Ascending aorta (tissue), 2 donors: ENCODE data around the gene BST2. TPM values are rescaled to one million over a fixed set of nuclear protein-coding genes. Genes with fewer than 3 reads are reported as not detected.

ENCODE experiments used
- DNase-seq, 2 donors: peaks; one replicate each; pipeline ENCODE4 v3.0.0-alpha.2; 2019; ENCODE audit warnings: low spot score in 2 of 2
- H3K27ac ChIP-seq, 2 donors: fragments of 200-600 bp; sonication (generic); one replicate each; pipeline ENCODE4 v1.5.1; 2016 to 2017; ENCODE audit warnings: mild to moderate bottlenecking in 1 of 2
- H3K27me3 ChIP-seq: fragments of 200-600 bp; sonication (generic); one replicate; pipeline ENCODE4 v1.5.1; 2017
- H3K36me3 ChIP-seq, 2 donors: fragments of 200-600 bp; sonication (generic); one replicate each; pipeline ENCODE4 v1.5.1; 2016
- H3K4me1 ChIP-seq, 2 donors: fragments of 200-600 bp; sonication (generic); one replicate each; pipeline ENCODE4 v1.5.1; 2016 to 2017; ENCODE audit warnings: mild to moderate bottlenecking in 1 of 2
- H3K4me3 ChIP-seq, 2 donors: fragments of 200-600 bp; sonication (generic); one replicate each; pipeline ENCODE4 v1.5.1; 2016 to 2017; ENCODE audit warnings: mild to moderate bottlenecking in 1 of 2
- H3K9me3 ChIP-seq, 2 donors: fragments of 200-600 bp; sonication (generic); one replicate each; pipeline ENCODE4 v1.5.1; 2016
- intact Hi-C: fragments of 100-400 bp; cut with DNase I; formaldehyde crosslinking; loops from one replicate; pipeline ENCODE4 v1.15.1; 2023
- total RNA-seq: library from RNA; depleted of rRNA; stranded (reverse); fragments of >200 nt; gene quantifications from one replicate; pipeline ENCODE4 v1.1.0, GENCODE V29; 2016
- TF ChIP-seq, protein P1 (sequence below), 3 experiments: fragments of 200-600 bp in 2 of 3; fragments of 450-650 bp in 1 of 3; sonication (generic) in 2 of 3; IDR thresholded peaks; one replicate each; pipeline ENCODE4 v1.5.1; 2016 to 2019; ENCODE audit warnings: antibody characterized with exemption in 3 of 3, mild to moderate bottlenecking in 1 of 3, moderate library complexity in 1 of 3

BST2 gene, protein sequence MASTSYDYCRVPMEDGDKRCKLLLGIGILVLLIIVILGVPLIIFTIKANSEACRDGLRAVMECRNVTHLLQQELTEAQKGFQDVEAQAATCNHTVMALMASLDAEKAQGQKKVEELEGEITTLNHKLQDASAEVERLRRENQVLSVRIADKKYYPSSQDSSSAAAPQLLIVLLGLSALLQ
- 151 TPM for total RNA-seq

DNA sequence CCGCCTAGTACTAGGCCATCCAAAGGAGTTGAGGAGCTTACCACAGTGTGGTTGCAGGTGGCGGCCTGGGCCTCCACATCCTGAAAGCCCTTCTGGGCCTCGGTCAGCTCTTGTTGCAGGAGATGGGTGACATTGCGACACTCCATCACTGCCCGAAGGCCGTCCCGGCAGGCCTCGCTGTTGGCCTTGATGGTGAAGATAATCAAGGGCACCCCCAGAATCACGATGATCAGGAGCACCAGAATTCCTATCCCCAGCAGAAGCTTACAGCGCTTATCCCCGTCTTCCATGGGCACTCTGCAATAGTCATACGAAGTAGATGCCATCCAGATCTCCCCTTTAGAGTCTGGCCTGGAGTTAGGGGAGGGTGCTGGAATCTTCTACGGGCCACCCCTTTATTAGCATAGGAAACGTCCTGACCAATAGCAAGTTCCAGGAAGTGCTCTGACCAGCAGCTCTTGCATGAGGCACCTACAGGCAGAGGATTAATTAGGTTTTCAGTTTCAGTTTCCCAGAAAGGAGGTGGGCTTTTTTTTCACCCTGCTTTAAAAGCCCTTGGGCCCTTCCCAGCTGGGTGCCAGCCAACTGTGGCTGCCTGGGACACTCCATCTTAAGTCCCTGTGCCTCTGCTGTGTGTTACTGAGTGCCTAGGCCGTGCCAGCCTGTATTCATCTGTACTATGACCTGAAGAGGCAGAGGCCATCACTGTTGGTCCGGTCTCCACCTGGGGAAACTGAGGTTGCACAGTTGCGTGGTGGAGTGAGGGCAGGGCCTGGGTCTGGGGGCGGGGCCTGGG, at the start of gene BST2:
BST2 (minus strand) TSS at position 381 of the 796 bp plus-strand sequence; CDS start at position 326, 55 bp downstream.
- H3K27ac ChIP-seq: peak within 1 kb of the TSS; percentile 70 to 77
- peak within 1 kb of the TSS; percentile 51 to 67 for H3K4me3 ChIP-seq
- H3K9me3 ChIP-seq: no peaks in the 10 kb centered on the region
- no peaks in the 10 kb centered on the region for H3K27me3 ChIP-seq
- TF ChIP-seq, protein P1, sequence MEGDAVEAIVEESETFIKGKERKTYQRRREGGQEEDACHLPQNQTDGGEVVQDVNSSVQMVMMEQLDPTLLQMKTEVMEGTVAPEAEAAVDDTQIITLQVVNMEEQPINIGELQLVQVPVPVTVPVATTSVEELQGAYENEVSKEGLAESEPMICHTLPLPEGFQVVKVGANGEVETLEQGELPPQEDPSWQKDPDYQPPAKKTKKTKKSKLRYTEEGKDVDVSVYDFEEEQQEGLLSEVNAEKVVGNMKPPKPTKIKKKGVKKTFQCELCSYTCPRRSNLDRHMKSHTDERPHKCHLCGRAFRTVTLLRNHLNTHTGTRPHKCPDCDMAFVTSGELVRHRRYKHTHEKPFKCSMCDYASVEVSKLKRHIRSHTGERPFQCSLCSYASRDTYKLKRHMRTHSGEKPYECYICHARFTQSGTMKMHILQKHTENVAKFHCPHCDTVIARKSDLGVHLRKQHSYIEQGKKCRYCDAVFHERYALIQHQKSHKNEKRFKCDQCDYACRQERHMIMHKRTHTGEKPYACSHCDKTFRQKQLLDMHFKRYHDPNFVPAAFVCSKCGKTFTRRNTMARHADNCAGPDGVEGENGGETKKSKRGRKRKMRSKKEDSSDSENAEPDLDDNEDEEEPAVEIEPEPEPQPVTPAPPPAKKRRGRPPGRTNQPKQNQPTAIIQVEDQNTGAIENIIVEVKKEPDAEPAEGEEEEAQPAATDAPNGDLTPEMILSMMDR (IDR thresholded peaks at IDR 0.05): no peak
- peaks cover 10 to 11% of the 10 kb centered on the region in 2 donors for H3K4me1 ChIP-seq
- intact Hi-C loops: no loop called here
- DNase-seq: peak; percentile 33 to 76
- H3K36me3 ChIP-seq: peaks cover 0 to 4% of the 10 kb centered on the region in 2 donors

DNA sequence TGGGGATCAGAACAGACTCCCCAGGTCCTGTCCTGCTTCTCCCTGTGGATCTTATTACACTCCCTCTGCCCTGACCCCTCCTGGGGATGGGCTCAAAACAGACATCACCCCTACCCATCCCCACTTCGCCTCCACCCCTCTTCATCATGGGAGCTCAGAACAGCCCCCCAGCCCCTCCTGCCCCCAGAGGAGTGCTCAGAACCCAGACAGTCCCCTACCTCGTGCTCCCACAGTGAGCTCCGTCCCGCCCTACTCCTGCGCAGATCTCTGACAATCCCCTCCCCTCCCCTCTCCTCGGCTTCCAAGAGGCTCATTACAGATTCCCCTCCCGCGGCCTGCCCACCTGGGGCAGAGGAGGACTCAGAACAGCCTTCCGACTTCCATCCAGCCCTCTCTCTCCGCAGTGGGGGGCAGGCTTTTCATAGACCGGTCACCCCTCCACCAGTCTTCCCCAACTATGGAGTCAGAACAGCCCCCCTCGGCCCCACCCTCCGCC, 49.2 kb upstream of the BST2 start:
- Histone ChIP-seq H3K27ac (no peak overlapping the region), H3K27me3 (no peaks in the 10 kb centered on the region), H3K4me1 (peaks cover 0 to 6% of the 10 kb centered on the region in 2 donors), H3K4me3 (no peak overlapping the region), H3K36me3 (no peaks in the 10 kb centered on the region), H3K9me3 (no peaks in the 10 kb centered on the region)
- no peak for DNase-seq
- intact Hi-C loops: no loop called here
- TF ChIP-seq, protein P1 (IDR thresholded peaks at IDR 0.05): no peak

DNA sequence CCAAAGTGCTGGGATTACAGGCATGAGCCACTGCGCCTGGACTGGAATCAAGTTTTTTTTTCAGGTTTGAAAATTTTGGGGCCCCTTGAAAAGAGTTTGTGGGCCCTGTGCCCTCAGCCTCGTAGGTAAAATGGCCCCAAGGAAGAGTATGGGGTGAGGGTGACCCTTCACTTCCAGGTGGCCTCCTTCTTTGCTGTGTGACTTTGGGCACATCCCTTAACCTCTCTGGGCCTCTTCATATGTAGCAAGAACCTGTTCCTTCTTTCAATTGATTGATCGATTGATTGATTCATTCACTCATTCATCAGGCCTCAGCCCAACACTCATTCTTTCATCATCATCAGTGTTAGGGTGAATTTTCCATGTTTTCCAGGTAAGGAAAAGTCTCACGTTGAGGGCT, 46.4 kb upstream of the BST2 start:
- TF ChIP-seq, protein P1 (IDR thresholded peaks at IDR 0.05): no peak
- Histone ChIP-seq H3K4me3 (no peak overlapping the region), H3K27me3 (no peaks in the 10 kb centered on the region), H3K27ac (no peak overlapping the region), H3K9me3 (no peaks in the 10 kb centered on the region), H3K36me3 (no peaks in the 10 kb centered on the region), H3K4me1 (peaks cover 0 to 15% of the 10 kb centered on the region in 2 donors)
- no peak for DNase-seq
- intact Hi-C loops: no loop called here

DNA sequence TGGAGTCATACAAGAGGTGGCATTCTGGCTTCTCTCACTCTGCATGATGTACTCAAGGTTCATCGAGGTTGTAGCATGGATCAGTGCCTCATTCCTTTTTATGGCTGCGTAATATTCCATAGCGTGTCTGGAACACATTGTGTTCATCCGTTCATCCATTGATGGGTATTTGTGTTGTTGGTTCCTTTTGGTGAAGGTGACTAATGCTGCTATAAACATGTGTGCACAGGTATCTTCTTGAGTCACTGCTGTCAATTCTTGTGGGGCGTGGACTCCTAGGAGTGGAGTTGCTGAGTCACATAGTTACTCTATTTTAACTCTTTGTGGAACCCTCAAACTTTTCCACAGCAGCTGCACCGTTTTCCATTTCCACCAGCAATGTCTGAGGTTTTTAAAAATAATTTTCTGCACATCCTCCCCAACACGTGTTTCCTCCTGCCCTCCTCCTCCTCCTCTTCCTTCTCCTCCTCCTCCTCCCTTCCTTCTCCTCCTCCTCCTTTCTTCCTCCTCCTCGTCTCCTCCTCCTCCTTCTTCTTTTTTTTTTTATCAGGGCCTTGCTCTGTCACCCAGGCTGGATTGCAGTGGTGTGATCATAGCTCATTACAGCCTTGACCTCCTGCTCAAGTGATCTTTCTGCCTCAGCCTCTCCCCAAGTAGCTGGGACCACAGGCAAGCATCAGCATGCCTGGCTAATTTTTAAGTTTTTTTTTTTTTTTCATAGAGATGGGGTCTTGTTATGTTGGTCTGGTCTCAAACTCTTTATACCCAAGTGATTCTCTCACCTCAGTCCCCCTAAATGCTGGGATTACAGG, 45.0 kb upstream of the BST2 start:
- no peak for DNase-seq
- Histone ChIP-seq H3K9me3 (no peaks in the 10 kb centered on the region), H3K4me1 (peaks cover 0 to 9% of the 10 kb centered on the region in 2 donors), H3K36me3 (no peaks in the 10 kb centered on the region), H3K27me3 (no peaks in the 10 kb centered on the region), H3K4me3 (no peak overlapping the region), H3K27ac (no peak overlapping the region)
- intact Hi-C loops: no loop called here
- TF ChIP-seq, protein P1 (IDR thresholded peaks at IDR 0.05): no peak

DNA sequence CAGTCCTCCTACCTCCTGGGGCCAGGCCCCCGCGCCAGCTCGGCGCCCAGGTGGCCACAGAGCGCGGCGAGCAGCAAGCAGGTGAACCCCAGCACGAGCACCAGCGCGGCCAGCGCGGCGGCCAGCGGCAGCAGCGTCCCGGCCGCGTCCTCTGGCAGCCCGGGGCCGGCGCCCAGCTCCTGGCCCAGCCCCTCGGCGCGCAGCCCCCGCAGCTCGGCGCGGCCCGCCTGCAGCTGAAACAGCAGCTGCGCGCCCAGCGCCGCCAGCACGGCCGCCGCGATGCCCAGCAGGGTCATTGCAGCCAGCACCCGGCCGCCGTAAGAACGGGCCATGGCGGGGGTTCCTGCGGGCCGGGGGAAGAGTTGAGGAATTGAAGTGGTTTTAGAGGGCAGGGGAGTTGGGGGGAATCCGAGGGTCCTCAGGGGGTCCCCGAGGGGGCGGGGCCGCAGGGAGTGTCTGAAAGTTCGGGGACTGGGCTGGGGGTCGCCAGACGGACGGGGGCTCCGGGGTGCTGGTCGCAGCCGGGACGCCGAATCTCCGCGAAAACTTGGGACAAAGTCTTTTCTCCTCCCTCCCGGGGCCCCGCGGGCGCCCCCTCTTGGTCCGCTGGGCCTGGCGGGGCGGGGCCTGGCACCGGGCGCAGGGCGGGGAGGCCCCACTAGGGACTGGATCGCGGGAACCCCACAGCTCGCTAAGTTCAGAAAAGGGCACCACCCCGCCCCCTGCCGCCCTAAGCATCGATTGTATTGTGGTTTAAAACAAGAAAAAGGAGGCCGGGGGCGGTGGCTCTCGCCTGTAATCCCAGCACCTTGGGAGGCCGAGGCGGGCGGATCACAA, 42.9 kb upstream of the BST2 start, which contains the start of gene TMEM221:
TMEM221 (minus strand) TSS at position 538 of the 837 bp plus-strand sequence; CDS start at position 332, 206 bp downstream.
- TF ChIP-seq, protein P1 (IDR thresholded peaks at IDR 0.05): peak in 2 of 3 experiments; percentile 56 to 70
- Histone ChIP-seq H3K36me3 (no peaks in the 10 kb centered on the region), H3K9me3 (no peaks in the 10 kb centered on the region), H3K4me3 (peak within 1 kb of the TSS; percentile 52 to 65), H3K27me3 (no peaks in the 10 kb centered on the region), H3K27ac (no peak within 1 kb of the TSS), H3K4me1 (peaks cover 0 to 9% of the 10 kb centered on the region in 2 donors)
- DNase-seq: peak in 1 of 2 donors; percentile 73
- intact Hi-C loops: no loop called here
